ENCODE data around the gene KCNIP2.

The KCNIP2 gene

DNA sequence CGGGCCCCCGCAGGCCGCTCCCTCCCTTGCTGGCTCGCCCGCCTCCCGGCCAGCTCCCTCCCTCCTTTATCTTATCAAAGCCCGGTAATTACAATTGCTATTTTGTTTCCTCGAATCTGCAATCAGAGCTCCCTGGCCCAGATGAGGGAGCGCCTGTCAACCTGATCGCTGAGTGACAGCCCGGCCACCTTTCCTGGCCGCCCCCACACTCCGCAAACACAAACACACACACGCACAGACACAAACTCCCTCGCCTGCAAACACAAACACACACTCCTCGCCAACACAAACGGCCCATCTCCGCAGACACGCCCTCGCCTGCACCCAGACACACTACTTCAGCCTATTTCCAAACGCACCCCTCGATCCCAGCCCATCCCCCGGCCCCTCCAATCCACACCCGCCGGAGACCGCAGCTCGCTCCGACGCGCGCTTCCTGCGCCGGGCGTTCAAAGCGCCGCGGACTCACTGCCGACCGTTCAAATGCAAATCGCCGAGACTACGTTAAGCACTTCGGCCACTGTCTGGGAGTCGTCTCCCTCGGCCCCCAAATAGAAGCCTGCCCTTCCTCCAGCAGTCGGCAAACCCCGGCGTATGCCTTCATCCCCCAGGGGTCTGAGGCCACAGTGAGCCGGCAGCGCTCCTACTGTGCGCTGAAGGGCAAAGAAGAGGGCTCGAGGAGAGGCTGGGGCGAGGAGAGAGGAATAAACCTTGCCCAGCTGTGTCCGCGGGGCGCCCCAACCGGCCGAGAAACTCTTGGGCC lies 64.6 kb downstream of the KCNIP2 start:
- Histone ChIP-seq H3K9me3 (ENCODE audit: control insufficient read depth, low read depth, low read length) (no peaks in the 10 kb centered on the region), H3K4me3 (ENCODE audit: low read length) (peak overlapping the region; percentile 71), H3K36me3 (ENCODE audit: control insufficient read depth, low read depth, low read length) (no peaks in the 10 kb centered on the region), H3K27me3 (ENCODE audit: control insufficient read depth, insufficient read depth, low read length) (peaks cover 67% of the 10 kb centered on the region), H3K27ac (ENCODE audit: low read length) (no peak overlapping the region), H3K4me1 (ENCODE audit: control insufficient read depth, low read depth, low read length) (peaks cover 27% of the 10 kb centered on the region), H3K9ac (ENCODE audit: low read length) (no peak overlapping the region)

DNA sequence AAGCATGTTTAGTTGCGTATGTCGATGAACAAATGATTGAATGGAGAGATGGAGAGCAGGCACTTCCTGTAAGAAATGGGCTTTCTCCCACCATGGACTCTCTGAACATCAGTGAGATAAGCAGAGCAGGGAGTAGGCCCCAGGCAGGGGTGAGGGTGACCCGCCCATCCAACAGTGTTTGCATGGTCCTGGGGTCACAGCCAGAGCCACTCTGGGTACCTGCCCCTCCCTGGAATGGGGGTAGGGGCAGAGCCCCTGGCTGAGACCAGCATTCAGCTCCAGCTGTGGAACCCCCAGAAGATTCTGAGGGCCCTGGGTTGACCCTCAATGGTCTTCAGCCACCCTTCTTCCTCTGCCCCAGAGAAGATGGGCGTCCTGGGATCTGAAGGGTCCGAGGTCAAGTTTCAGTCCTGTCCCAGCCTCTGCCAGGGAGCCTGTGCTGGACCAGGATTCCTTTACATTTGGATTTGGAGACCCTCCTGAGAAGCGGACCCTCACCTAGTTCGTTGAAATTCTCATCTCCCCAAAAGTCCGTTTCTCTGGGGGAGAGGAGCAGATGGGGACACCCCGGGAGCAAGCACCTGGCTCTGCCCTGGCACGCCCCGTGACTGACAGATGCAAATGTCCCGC lies 65.3 kb downstream of the KCNIP2 start:
- Histone ChIP-seq H3K9ac (ENCODE audit: low read length) (no peak overlapping the region), H3K27ac (ENCODE audit: low read length) (no peak overlapping the region), H3K36me3 (ENCODE audit: control insufficient read depth, low read depth, low read length) (no peaks in the 10 kb centered on the region), H3K4me3 (ENCODE audit: low read length) (peak overlapping the region; percentile 71), H3K9me3 (ENCODE audit: control insufficient read depth, low read depth, low read length) (no peaks in the 10 kb centered on the region), H3K27me3 (ENCODE audit: control insufficient read depth, insufficient read depth, low read length) (peaks cover 74% of the 10 kb centered on the region), H3K4me1 (ENCODE audit: control insufficient read depth, low read depth, low read length) (peaks cover 34% of the 10 kb centered on the region)

DNA sequence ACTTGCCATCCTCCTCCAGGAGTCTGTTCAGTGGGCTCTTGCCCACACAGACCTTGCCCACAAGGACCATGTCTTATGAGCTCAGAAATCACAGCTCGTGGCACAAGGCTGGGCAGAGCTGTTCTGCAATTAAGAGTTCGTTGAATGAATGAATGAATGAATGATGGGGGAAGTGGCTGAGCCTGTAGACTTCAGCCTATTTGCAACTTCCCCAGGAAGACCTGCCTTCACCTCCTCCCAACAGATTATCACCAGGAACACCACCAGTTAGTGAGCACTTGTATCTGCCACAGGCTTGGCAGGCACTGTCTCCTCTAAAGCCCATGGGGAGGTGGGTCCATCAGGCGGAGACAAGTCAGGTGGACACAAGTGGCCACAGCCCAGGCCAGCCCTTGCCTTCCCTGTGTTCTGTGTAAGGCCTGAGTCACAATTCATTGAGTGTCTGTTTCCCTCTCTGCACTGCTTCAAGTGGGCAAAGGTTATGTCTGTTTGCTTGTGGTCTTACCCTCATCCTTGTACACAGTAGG lies 65.9 kb downstream of the KCNIP2 start:
- H3K9ac ChIP-seq (ENCODE audit: low read length), result no peak overlapping the region
- H3K4me3 ChIP-seq (ENCODE audit: low read length), result no peak overlapping the region
- peaks cover 40% of the 10 kb centered on the region for H3K4me1 ChIP-seq (ENCODE audit: control insufficient read depth, low read depth, low read length)
- no peaks in the 10 kb centered on the region for H3K9me3 ChIP-seq (ENCODE audit: control insufficient read depth, low read depth, low read length)
- H3K36me3 ChIP-seq (ENCODE audit: control insufficient read depth, low read depth, low read length), result no peaks in the 10 kb centered on the region
- H3K27ac ChIP-seq (ENCODE audit: low read length), result no peak overlapping the region
- H3K27me3 ChIP-seq (ENCODE audit: control insufficient read depth, insufficient read depth, low read length), result peaks cover 80% of the 10 kb centered on the region

DNA sequence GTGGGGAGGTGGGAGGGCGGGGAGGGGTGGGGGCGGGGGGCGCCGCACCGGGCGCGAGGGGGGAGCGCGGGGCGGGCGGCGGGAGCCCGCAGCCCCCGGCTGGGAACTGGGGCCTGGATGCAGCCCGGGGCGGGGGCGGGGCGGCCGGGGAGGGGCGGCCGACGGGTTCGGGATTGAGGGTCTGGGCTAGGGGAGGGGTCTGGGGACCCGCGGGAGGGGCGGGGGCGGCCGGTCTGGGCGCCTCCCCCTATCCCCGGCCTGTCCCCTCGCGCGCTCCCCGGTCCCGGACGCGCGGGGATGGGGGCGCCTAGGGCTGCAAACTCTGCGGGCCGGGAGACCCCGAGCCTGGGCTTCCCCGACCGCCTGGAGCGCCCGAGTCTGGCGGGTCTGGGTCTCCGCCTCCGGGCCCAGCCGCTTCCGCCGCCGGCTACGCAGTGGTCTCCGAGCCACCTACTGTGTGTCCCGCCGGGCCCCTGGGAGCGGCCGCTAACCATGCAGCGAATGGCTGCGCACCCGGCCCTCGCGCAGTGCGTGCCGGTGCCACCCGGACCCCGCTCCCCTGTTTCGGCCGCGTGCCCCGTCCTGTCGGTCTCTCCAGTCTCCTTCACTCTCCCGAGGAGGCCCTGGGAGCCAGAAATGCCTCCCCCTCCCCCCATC lies 67.3 kb downstream of the KCNIP2 start:
- Histone ChIP-seq H3K36me3 (ENCODE audit: control insufficient read depth, low read depth, low read length) (no peaks in the 10 kb centered on the region), H3K4me1 (ENCODE audit: control insufficient read depth, low read depth, low read length) (peaks cover 45% of the 10 kb centered on the region), H3K4me3 (ENCODE audit: low read length) (peak overlapping the region; percentile 23), H3K27ac (ENCODE audit: low read length) (no peak overlapping the region), H3K9ac (ENCODE audit: low read length) (no peak overlapping the region), H3K27me3 (ENCODE audit: control insufficient read depth, insufficient read depth, low read length) (peaks cover 94% of the 10 kb centered on the region), H3K9me3 (ENCODE audit: control insufficient read depth, low read depth, low read length) (no peaks in the 10 kb centered on the region)

Data from iPS-18a (cell line).